ENCODE measurements around the gene TMC1.

Gene TMC1

DNA sequence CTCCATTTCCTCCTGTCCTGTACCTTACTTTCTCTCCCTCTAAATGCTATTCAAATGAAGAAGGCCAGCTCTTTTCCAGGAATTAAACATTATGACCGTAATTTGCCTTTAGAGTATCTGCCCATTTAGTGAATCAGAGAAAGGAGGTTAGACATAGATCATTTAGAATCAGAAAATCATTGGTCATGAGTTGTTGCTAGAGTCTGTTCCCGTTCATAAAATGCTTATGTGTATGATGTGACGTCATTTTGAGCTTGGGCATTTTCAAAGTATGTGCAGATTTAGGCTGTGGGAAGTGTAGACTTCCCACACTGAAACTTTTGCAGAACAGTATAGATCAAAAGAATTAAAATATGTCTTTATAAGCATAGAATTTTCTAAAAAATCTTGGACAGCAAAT is 268.5 kb downstream of the TMC1 start:
- Histone ChIP-seq H4K20me1 (ENCODE audit: insufficient read depth, low read length, poor library complexity, severe bottlenecking) (no peaks in the 10 kb centered on the region), H3K27me3 (ENCODE audit: insufficient read depth, low read length, poor library complexity, severe bottlenecking) (no peaks in the 10 kb centered on the region), H3K9ac (ENCODE audit: low read depth, low read length, poor library complexity, severe bottlenecking) (no peak overlapping the region), H2AFZ (ENCODE audit: low read length) (no peak overlapping the region), H3K4me2 (ENCODE audit: low read depth, low read length, poor library complexity, severe bottlenecking) (no peak overlapping the region), H3K9me3 (ENCODE audit: insufficient read depth, low read depth, low read length) (no peaks in the 10 kb centered on the region), H3K4me1 (ENCODE audit: insufficient read depth, low read length, poor library complexity, severe bottlenecking) (no peaks in the 10 kb centered on the region), H3K9me2 (replicated peaks; ENCODE audit: low read depth, low read length) (no peaks in the 10 kb centered on the region; the same call in 1 of the 2 replicates), H3K36me3 (ENCODE audit: insufficient read depth, low read length) (no peaks in the 10 kb centered on the region), H3F3A (ENCODE audit: low read depth) (no peaks in the 10 kb centered on the region), H3K4me3 (ENCODE audit: low read length, poor library complexity, severe bottlenecking) (no peak overlapping the region), H3K79me2 (ENCODE audit: insufficient read depth, low read length) (no peaks in the 10 kb centered on the region)
- no peak for TF ChIP-seq EZH2phosphoT487 (IDR thresholded peaks at IDR 0.05; ENCODE audit: borderline replicate concordance)
- TF ChIP-seq, protein P1, sequence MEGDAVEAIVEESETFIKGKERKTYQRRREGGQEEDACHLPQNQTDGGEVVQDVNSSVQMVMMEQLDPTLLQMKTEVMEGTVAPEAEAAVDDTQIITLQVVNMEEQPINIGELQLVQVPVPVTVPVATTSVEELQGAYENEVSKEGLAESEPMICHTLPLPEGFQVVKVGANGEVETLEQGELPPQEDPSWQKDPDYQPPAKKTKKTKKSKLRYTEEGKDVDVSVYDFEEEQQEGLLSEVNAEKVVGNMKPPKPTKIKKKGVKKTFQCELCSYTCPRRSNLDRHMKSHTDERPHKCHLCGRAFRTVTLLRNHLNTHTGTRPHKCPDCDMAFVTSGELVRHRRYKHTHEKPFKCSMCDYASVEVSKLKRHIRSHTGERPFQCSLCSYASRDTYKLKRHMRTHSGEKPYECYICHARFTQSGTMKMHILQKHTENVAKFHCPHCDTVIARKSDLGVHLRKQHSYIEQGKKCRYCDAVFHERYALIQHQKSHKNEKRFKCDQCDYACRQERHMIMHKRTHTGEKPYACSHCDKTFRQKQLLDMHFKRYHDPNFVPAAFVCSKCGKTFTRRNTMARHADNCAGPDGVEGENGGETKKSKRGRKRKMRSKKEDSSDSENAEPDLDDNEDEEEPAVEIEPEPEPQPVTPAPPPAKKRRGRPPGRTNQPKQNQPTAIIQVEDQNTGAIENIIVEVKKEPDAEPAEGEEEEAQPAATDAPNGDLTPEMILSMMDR (conservative IDR thresholded peaks at IDR 0.05; ENCODE audit: low read length): no peak

GRCh38 chr9:72790989-72791388 is 269.6 kb downstream of the TMC1 start:
- no peaks in the 10 kb centered on the region for H3F3A ChIP-seq (ENCODE audit: low read depth)
- H3K9me2 ChIP-seq (replicated peaks; ENCODE audit: low read depth, low read length): no peaks in the 10 kb centered on the region; the same call in 1 of the 2 replicates
- H3K79me2 ChIP-seq (ENCODE audit: insufficient read depth, low read length): no peaks in the 10 kb centered on the region
- H3K27me3 ChIP-seq (ENCODE audit: insufficient read depth, low read length, poor library complexity, severe bottlenecking): no peaks in the 10 kb centered on the region
- H3K9ac ChIP-seq (ENCODE audit: low read depth, low read length, poor library complexity, severe bottlenecking): no peak overlapping the region
- H2AFZ ChIP-seq (ENCODE audit: low read length): no peak overlapping the region
- no peak overlapping the region for H3K4me3 ChIP-seq (ENCODE audit: low read length, poor library complexity, severe bottlenecking)
- no peaks in the 10 kb centered on the region for H3K9me3 ChIP-seq (ENCODE audit: insufficient read depth, low read depth, low read length)
- no peaks in the 10 kb centered on the region for H4K20me1 ChIP-seq (ENCODE audit: insufficient read depth, low read length, poor library complexity, severe bottlenecking)
- no peaks in the 10 kb centered on the region for H3K4me1 ChIP-seq (ENCODE audit: insufficient read depth, low read length, poor library complexity, severe bottlenecking)
- H3K36me3 ChIP-seq (ENCODE audit: insufficient read depth, low read length): no peaks in the 10 kb centered on the region
- TF ChIP-seq, protein P1 (conservative IDR thresholded peaks at IDR 0.05; ENCODE audit: low read length): no peak
- no peak for TF ChIP-seq EZH2phosphoT487 (IDR thresholded peaks at IDR 0.05; ENCODE audit: borderline replicate concordance)
- H3K4me2 ChIP-seq (ENCODE audit: low read depth, low read length, poor library complexity, severe bottlenecking): no peak overlapping the region

- no peaks in the 10 kb centered on the region; the same call in 1 of the 2 replicates for H3K9me2 ChIP-seq (replicated peaks; ENCODE audit: low read depth, low read length)
- no peaks in the 10 kb centered on the region for H3K36me3 ChIP-seq (ENCODE audit: insufficient read depth, low read length)
- no peak overlapping the region for H3K9ac ChIP-seq (ENCODE audit: low read depth, low read length, poor library complexity, severe bottlenecking)
- H3K27me3 ChIP-seq (ENCODE audit: insufficient read depth, low read length, poor library complexity, severe bottlenecking): no peaks in the 10 kb centered on the region
- no peak overlapping the region for H2AFZ ChIP-seq (ENCODE audit: low read length)
- H3K4me1 ChIP-seq (ENCODE audit: insufficient read depth, low read length, poor library complexity, severe bottlenecking): no peaks in the 10 kb centered on the region
- no peak overlapping the region for H3K4me2 ChIP-seq (ENCODE audit: low read depth, low read length, poor library complexity, severe bottlenecking)
- H3K79me2 ChIP-seq (ENCODE audit: insufficient read depth, low read length): no peaks in the 10 kb centered on the region
- H3K9me3 ChIP-seq (ENCODE audit: insufficient read depth, low read depth, low read length): no peaks in the 10 kb centered on the region
- no peaks in the 10 kb centered on the region for H4K20me1 ChIP-seq (ENCODE audit: insufficient read depth, low read length, poor library complexity, severe bottlenecking)
- H3F3A ChIP-seq (ENCODE audit: low read depth): no peaks in the 10 kb centered on the region
- TF ChIP-seq, protein P1 (conservative IDR thresholded peaks at IDR 0.05; ENCODE audit: low read length): no peak
- no peak for TF ChIP-seq EZH2phosphoT487 (IDR thresholded peaks at IDR 0.05; ENCODE audit: borderline replicate concordance)
- H3K4me3 ChIP-seq (ENCODE audit: low read length, poor library complexity, severe bottlenecking): no peak overlapping the region
Observed at GRCh38 chr9:72791436-72791835, 270.0 kb downstream of the TMC1 start.
